Activated CD4-positive, CD25-positive, alpha-beta regulatory T cell treated with anti-CD3 and anti-CD28 coated beads, Interleukin-2, amount 50 U/mL, for 16 hours (primary cell): Measurements from ENCODE around the gene ARHGAP29.
"Not testable (repeated sequence)": the region's sequence is repeated elsewhere in the genome, so short reads cannot be mapped to it uniquely, and the experiment has no call there.

Experiments
- DNase-seq: peaks from one replicate; pipeline ENCODE4 v3.0.0-alpha.2; 2020; ENCODE audit warnings: low read depth, low spot score

ARHGAP29 gene

GRCh38 chr1:94180650-94181049, 56.7 kb downstream of the ARHGAP29 start:
- no peak for DNase-seq

DNA sequence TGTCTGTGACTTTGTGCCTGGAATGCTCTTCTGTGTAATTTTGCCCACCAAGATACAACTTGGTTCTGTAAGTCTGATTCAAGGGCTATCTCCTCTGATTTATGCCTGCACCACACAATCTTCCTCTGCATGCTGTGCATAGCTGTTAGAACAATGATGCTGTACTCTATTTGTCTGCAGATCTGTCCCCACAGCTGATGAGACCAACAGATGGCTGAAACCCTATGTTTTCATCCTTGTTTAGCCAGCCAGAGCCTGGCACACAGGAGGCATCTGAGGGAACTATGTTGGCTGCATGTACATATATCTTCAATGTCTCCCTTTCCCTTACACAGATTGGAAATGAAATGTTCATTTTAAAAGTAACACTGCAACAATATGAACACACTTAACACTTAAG, 58.5 kb downstream of the ARHGAP29 start:
- no peak for DNase-seq

DNA sequence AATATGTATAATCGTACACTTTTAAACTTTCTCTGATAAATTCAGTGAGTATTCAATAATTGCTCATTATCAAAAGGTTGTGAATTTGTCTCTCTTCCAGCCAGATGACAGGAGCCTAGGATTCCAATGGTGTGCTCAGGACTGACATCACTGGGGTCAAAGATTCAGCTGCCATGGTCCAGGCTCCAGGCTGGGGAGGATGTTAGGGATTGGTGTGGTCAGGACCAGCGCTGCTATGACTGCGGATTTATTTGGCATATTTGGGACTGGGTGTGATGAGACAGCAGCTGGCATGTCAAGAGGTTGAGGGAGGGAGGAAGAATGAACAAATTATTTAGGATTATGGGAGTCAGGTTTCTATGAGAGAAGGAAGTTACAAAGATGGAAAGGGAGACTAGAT, 68.3 kb downstream of the ARHGAP29 start:
- DNase-seq: no peak

GRCh38 chr1:94165843-94166242, 71.5 kb downstream of the ARHGAP29 start:
- DNase-seq: no peak

DNA sequence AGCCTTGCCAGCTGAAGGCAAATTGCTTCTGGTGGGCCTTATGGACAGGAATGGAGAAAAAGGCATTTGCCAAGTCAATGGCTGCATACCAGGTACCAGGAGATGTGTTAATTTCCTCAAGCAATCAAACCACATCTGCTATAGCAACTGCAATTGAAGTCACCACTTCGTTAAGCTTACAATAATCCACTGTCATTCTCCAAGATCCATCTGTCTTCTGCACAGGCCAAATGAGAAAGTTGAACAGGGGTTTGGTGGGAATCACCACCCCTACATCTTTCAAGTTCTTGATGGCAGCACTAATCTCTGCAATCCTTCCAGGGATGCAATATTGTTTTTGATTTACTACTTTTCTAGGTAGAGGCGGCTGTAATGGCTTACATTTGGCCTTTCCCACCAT, 72.5 kb downstream of the ARHGAP29 start:
- not testable (repeated sequence) for DNase-seq

DNA sequence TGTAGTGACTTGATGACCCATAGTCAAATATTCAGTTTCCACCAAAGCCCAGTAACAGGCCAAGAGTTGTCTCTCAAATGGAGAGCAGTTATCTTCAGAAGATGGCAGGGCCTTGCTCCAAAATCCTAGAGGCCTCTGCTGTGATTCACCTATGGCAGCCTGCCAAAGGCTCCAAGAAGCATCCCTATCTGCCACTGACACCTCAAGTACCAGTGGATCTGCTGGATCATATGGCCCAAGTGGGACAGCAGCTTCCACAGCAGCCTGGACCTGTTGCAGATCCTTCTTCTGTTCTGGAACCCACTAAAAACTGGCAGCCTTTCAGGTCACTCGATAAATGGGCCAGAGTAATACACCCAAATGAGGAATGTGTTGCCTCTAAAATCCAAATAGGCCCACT, 73.3 kb downstream of the ARHGAP29 start:
- not testable (repeated sequence) for DNase-seq

DNA sequence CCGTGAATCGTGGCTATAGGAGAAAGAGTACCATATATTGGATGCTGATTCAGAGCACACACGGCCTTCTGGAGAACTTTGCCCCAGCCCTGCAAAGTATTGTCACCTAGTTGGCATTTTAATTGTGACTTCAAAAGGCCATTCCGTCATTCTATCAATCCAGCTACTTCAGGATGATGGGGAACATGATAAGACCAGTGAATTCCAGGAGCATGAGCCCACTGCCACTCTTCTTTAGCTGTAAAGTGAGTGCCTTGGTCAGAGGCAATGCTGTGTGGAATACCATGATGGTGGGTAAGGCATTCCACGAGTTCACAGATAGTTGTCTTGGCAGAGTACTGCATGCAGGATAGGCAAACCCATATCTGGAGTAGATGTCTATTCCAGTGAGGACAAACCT, 74.1 kb downstream of the ARHGAP29 start:
- not testable (repeated sequence) for DNase-seq

- DNase-seq: no peak
Measured at GRCh38 chr1:94160811-94161210, 76.6 kb downstream of the ARHGAP29 start.

DNA sequence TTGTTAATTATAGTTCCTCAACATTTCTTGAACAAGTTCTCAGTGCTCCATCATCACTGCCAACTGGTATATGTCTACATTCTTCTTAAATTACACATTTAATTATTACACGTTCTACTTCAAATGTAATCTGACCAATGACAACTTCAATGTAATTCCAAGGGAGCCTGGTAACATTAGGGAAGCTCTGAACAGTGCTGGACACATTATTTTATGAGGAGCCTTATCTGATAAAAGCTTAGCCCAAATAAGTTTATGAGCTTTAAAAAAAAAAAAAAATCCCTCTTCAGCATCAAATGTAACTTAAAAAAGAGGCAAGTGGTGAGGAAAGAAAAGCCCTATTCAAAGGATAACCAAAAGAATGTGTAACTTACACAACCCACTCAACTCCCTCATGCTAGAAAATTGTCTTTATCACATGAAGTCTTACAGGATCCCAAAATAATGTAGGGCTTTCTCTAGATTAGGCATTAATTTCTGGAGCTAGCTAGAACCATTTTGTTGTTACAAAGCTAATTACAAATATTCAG, 81.2 kb downstream of the ARHGAP29 start:
- no peak for DNase-seq

- DNase-seq: no peak
Measured at GRCh38 chr1:94154989-94155388, 82.4 kb downstream of the ARHGAP29 start.

- DNase-seq: no peak
Measured at GRCh38 chr1:94153133-94153532, 84.3 kb downstream of the ARHGAP29 start.

- not testable (repeated sequence) for DNase-seq
Measured at GRCh38 chr1:94149166-94149565, 88.2 kb downstream of the ARHGAP29 start.

GRCh38 chr1:94146273-94146672, 91.1 kb downstream of the ARHGAP29 start:
- no peak for DNase-seq

- DNase-seq: no peak
Measured at GRCh38 chr1:94144836-94145235, 92.5 kb downstream of the ARHGAP29 start.

DNA sequence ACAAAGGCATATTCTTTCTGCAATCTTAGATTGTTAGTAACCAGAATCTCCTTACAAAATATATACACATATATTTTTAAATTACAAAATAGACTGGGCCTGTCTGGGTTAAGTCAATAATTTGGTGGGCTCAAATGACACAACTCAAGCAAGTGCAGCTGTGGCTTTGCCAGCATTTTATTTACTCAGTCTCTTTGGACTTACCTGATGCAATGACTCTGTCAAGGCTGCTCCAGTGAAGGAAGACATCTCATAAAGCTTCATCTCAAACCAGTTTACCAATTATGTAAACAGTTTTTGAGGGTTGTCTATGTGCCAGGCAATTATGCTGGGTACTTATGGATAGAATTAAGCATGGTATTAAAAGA, 93.6 kb downstream of the ARHGAP29 start:
- no peak for DNase-seq

GRCh38 chr1:94143173-94143808, 94.1 kb downstream of the ARHGAP29 start:
- DNase-seq: no peak

DNA sequence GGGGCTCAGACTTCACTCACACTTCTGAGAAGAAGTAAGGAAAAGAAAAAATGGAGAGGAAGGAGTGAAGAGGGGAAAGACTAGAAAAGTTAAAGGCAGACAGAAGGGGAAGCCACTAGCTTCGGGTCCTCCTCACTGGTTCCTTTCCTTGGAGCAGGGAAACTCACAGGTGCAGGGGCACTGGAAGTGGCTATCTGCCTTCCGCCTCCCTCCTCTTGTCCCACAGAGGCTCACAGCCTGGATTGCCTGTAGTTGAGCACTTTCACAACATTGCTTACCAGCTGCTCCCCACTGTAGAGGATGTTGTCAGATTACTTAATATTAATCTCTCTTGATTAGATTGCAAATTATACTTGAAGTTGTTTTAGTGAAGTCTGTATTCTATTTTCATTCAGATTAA, 94.8 kb downstream of the ARHGAP29 start:
- no peak for DNase-seq

- no peak for DNase-seq
Measured at GRCh38 chr1:94142022-94142421, 95.4 kb downstream of the ARHGAP29 start.

DNA sequence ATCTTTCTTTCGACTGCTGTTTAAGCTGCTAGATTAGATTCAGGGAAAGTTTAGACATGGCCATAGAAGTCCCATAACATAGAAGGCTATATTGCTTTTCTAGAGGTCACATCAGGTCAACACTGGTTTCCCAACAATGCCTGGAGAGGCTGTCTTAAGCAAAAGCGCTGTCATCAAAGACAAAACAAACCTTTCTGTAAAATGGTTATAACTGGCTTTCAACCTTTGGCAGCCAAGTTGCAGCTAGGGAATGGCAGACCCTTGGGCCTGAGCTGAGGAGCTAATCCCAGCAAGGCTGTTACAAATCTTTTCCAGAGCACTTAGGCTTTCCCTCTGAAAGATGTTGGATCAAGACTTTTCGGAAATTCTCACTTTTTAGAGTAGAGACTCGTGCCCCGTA, 105.3 kb downstream of the ARHGAP29 start:
- no peak for DNase-seq

GRCh38 chr1:94130851-94131595, 106.4 kb downstream of the ARHGAP29 start:
- DNase-seq: no peak

GRCh38 chr1:94126651-94127050, 110.7 kb downstream of the ARHGAP29 start:
- DNase-seq: no peak

GRCh38 chr1:94125551-94126514, 111.6 kb downstream of the ARHGAP29 start:
- no peak for DNase-seq
